CD14-positive monocyte (primary cell): Measurements from ENCODE around the gene CDH12. TPM values are rescaled to one million over a fixed set of nuclear protein-coding genes. Genes with fewer than 3 reads are reported as not detected.

Experiments used
- DNase-seq, 3 donors: peaks; one replicate each; pipeline ENCODE4 v3.0.0-alpha.2; 2011 to 2022
- H2AFZ ChIP-seq: 2 replicates; pipeline ENCODE4 v1.6.0; 2012; ENCODE audit warnings: mild to moderate bottlenecking, low read depth, low read length, inconsistent platforms; ENCODE audit not compliant: insufficient read depth, poor library complexity, severe bottlenecking
- H3K27ac ChIP-seq, 2 donors: 1 replicate in 1 of 2; 2 replicates in 1 of 2; pipeline ENCODE4 v1.5.1; 2012 to 2013; ENCODE audit warnings: low read length in 2 of 2, control low read depth in 1 of 2, inconsistent platforms in 1 of 2, low read depth in 1 of 2, mild to moderate bottlenecking in 1 of 2
- H3K27me3 ChIP-seq, 2 donors: one replicate each; pipeline versions ENCODE4 v1.6.0 to v1.6.1; 2011 to 2013; ENCODE audit warnings: low read length in 2 of 2; ENCODE audit not compliant: control insufficient read depth in 2 of 2, insufficient read depth in 2 of 2
- H3K36me3 ChIP-seq, 2 donors: replicated peaks in 1 of 2; 1 replicate in 1 of 2; 2 replicates in 1 of 2; pipeline versions ENCODE4 v1.5.1 to v1.6.1; 2012 to 2013; ENCODE audit warnings: low read length in 2 of 2, control low read depth in 1 of 2, inconsistent platforms in 1 of 2, mild to moderate bottlenecking in 1 of 2; ENCODE audit not compliant: insufficient read depth in 2 of 2, control insufficient read depth in 1 of 2
- H3K4me1 ChIP-seq, 2 donors: 1 replicate in 1 of 2; 2 replicates in 1 of 2; pipeline versions ENCODE4 v1.5.1 to v1.6.1; 2012 to 2013; ENCODE audit warnings: low read length in 2 of 2, control low read depth in 1 of 2, inconsistent platforms in 1 of 2, mild to moderate bottlenecking in 1 of 2, moderate library complexity in 1 of 2; ENCODE audit not compliant: insufficient read depth in 2 of 2, control insufficient read depth in 1 of 2
- H3K4me2 ChIP-seq: replicated peaks from 2 replicates; pipeline ENCODE3; 2012; ENCODE audit warnings: low read length, moderate library complexity, mild to moderate bottlenecking; ENCODE audit not compliant: poor library complexity, severe bottlenecking; ENCODE audit errors: extremely low read depth
- H3K4me3 ChIP-seq, 3 experiments: fragments of 200-600 bp in 1 of 3; sonication (generic) in 1 of 3; replicated peaks in 1 of 3; 1 replicate in 2 of 3; 2 replicates in 1 of 3; pipeline ENCODE4 v1.5.1; 2011 to 2013; ENCODE audit warnings: low read length in 3 of 3, mild to moderate bottlenecking in 3 of 3, control low read depth in 2 of 3, low read depth in 2 of 3, inconsistent platforms in 1 of 3, moderate library complexity in 1 of 3
- H3K79me2 ChIP-seq: 2 replicates; pipeline ENCODE4 v1.6.0; 2012; ENCODE audit warnings: mild to moderate bottlenecking, control low read depth, inconsistent platforms, low read length, moderate library complexity; ENCODE audit not compliant: insufficient read depth
- H3K9ac ChIP-seq: 2 replicates; pipeline ENCODE4 v1.6.0; 2017; ENCODE audit warnings: low read length, mild to moderate bottlenecking; ENCODE audit not compliant: insufficient read depth, poor library complexity, severe bottlenecking
- H3K9me3 ChIP-seq, 2 donors: replicated peaks in 1 of 2; 1 replicate in 1 of 2; 2 replicates in 1 of 2; pipeline versions ENCODE4 v1.5.1 to v1.6.1; 2012 to 2013; ENCODE audit warnings: low read length in 2 of 2, control low read depth in 1 of 2; ENCODE audit not compliant: control insufficient read depth in 1 of 2, insufficient read depth in 1 of 2
- H4K20me1 ChIP-seq: 2 replicates; pipeline ENCODE4 v1.6.0; 2012; ENCODE audit warnings: mild to moderate bottlenecking, low read length, control low read depth, moderate library complexity; ENCODE audit not compliant: insufficient read depth
- H3K27ac Mint-ChIP-seq, 7 donors: one replicate each; pipeline ENCODE4 v1.8.0; 2020; ENCODE audit warnings: mild to moderate bottlenecking in 7 of 7, mixed read lengths in 7 of 7, moderate library complexity in 6 of 7, inconsistent platforms in 2 of 7
- H3K27me3 Mint-ChIP-seq, 3 donors: one replicate each; pipeline ENCODE4 v1.8.0; 2021 to 2022; ENCODE audit warnings: low read depth in 3 of 3, mild to moderate bottlenecking in 3 of 3, mixed read lengths in 3 of 3, moderate library complexity in 3 of 3, inconsistent platforms in 1 of 3
- H3K36me3 Mint-ChIP-seq, 2 donors: one replicate each; pipeline ENCODE4 v1.8.0; 2020; ENCODE audit warnings: mixed read lengths in 2 of 2, inconsistent platforms in 1 of 2, mild to moderate bottlenecking in 1 of 2
- H3K4me1 Mint-ChIP-seq: one replicate; pipeline ENCODE4 v1.8.0; 2020; ENCODE audit warnings: mild to moderate bottlenecking, mixed read lengths
- H3K4me3 Mint-ChIP-seq, 2 donors: one replicate each; pipeline ENCODE4 v1.8.0; 2020; ENCODE audit warnings: mild to moderate bottlenecking in 2 of 2, mixed read lengths in 2 of 2, moderate library complexity in 1 of 2
- H3K9me3 Mint-ChIP-seq, 7 donors: one replicate each; pipeline ENCODE4 v1.8.0; 2020 to 2022; ENCODE audit warnings: mixed read lengths in 7 of 7, mild to moderate bottlenecking in 6 of 7, moderate library complexity in 6 of 7, inconsistent platforms in 2 of 7
- WGBS: methylation state at CpG from one replicate; pipeline ENCODE4 v1.1.5; 2013; ENCODE audit warnings: missing lambda C conversion rate; ENCODE audit not compliant: insufficient coverage; 5-methylcytosine and 5-hydroxymethylcytosine counted together
- intact Hi-C, 2 donors: fragments of 100-400 bp; cut with micrococcal nuclease; formaldehyde crosslinking; loops; one replicate each; pipeline versions ENCODE4 v1.15.0 to v1.15.1; 2023
- polyA plus RNA-seq, 3 donors: library from polyadenylated mRNA; depleted of rRNA in 1 of 3; unstranded in 2 of 3; stranded (reverse) in 1 of 3; fragments of 300-500 nt in 2 of 3; fragments of >200 nt in 1 of 3; fragmentation: Illumina TruSeq in 2 of 3; gene quantifications; 1 replicate in 2 of 3; 2 replicates in 1 of 3; pipeline ENCODE4 v1.2.3, GENCODE V29; 2012 to 2021
- TF ChIP-seq, protein P1 (sequence below): fragments of 200-600 bp; IDR thresholded peaks from one replicate; pipeline ENCODE4 v1.8.0; 2022; ENCODE audit warnings: antibody characterized with exemption, mild to moderate bottlenecking

CDH12 gene
- polyA plus RNA-seq, 3 donors: not detected

DNA sequence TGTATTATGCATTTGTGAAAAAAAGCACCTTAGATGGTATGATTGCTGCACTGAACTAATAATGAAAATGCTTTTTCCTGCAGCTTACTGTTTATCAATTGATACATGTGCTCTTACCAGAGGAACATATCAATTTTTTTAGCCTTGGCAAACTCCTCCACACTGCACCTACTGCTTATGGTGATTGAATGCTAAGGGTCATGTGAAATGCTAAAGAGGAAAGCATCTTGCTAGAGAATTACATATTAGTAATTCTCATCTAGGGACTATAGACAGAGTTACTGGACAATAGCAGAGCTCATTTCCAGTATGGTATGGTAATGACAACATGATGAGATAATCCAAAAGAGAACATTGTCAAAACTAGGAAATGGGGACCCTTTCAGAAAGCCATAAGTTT is 817.1 kb downstream of the CDH12 start:
- no peaks in the 10 kb centered on the region for H3K79me2 ChIP-seq
- no peaks in the 10 kb centered on the region for H3K36me3 Mint-ChIP-seq
- TF ChIP-seq, protein P1, sequence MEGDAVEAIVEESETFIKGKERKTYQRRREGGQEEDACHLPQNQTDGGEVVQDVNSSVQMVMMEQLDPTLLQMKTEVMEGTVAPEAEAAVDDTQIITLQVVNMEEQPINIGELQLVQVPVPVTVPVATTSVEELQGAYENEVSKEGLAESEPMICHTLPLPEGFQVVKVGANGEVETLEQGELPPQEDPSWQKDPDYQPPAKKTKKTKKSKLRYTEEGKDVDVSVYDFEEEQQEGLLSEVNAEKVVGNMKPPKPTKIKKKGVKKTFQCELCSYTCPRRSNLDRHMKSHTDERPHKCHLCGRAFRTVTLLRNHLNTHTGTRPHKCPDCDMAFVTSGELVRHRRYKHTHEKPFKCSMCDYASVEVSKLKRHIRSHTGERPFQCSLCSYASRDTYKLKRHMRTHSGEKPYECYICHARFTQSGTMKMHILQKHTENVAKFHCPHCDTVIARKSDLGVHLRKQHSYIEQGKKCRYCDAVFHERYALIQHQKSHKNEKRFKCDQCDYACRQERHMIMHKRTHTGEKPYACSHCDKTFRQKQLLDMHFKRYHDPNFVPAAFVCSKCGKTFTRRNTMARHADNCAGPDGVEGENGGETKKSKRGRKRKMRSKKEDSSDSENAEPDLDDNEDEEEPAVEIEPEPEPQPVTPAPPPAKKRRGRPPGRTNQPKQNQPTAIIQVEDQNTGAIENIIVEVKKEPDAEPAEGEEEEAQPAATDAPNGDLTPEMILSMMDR: no peak
- no peaks in the 10 kb centered on the region for H3K27me3 ChIP-seq
- no peak overlapping the region for H3K27ac ChIP-seq
- H4K20me1 ChIP-seq: no peaks in the 10 kb centered on the region
- H3K27ac Mint-ChIP-seq: no peak overlapping the region
- DNase-seq: no peak
- no peak overlapping the region for H3K4me3 Mint-ChIP-seq
- no peaks in the 10 kb centered on the region for H3K36me3 ChIP-seq
- H3K4me1 Mint-ChIP-seq: no peaks in the 10 kb centered on the region
- no peak overlapping the region for H3K4me3 ChIP-seq
- H3K9me3 Mint-ChIP-seq: peaks cover 2 to 14% (median 9%) of the 10 kb centered on the region in 7 donors
- H2AFZ ChIP-seq: no peak overlapping the region
- no peak overlapping the region for H3K4me2 ChIP-seq
- H3K4me1 ChIP-seq: no peaks in the 10 kb centered on the region
- no peaks in the 10 kb centered on the region for H3K27me3 Mint-ChIP-seq
- no peak overlapping the region for H3K9ac ChIP-seq
- intact Hi-C loops: no loop called here
- peaks cover 13 to 17% of the 10 kb centered on the region in 2 donors for H3K9me3 ChIP-seq

GRCh38 chr5:22033066-22033465 is 820.1 kb downstream of the CDH12 start:
- no CpG with 5 or more reads among the region's 2 CpGs for WGBS
- H3K79me2 ChIP-seq: no peaks in the 10 kb centered on the region
- intact Hi-C loops: no loop called here
- Mint-ChIP-seq H3K27me3 (no peaks in the 10 kb centered on the region), H3K27ac (no peak overlapping the region), H3K9me3 (peaks cover 0 to 10% (median 3%) of the 10 kb centered on the region in 7 donors), H3K4me3 (no peak overlapping the region), H3K4me1 (no peaks in the 10 kb centered on the region), H3K36me3 (no peaks in the 10 kb centered on the region)
- H2AFZ ChIP-seq: no peak overlapping the region
- H4K20me1 ChIP-seq: no peaks in the 10 kb centered on the region
- H3K4me1 ChIP-seq: no peaks in the 10 kb centered on the region
- H3K4me3 ChIP-seq: no peak overlapping the region
- H3K27me3 ChIP-seq: no peaks in the 10 kb centered on the region
- no peak overlapping the region for H3K4me2 ChIP-seq
- H3K9ac ChIP-seq: no peak overlapping the region
- peaks cover under 1 to 5% of the 10 kb centered on the region in 2 donors for H3K9me3 ChIP-seq
- no peak for DNase-seq
- no peak overlapping the region for H3K27ac ChIP-seq
- TF ChIP-seq, protein P1: no peak
- no peaks in the 10 kb centered on the region for H3K36me3 ChIP-seq
